Measurements from ENCODE around the gene DLX3.
A peak's percentile ranks its signal among the peaks of the same experiment; 100 is the strongest.

Gene DLX3

DNA sequence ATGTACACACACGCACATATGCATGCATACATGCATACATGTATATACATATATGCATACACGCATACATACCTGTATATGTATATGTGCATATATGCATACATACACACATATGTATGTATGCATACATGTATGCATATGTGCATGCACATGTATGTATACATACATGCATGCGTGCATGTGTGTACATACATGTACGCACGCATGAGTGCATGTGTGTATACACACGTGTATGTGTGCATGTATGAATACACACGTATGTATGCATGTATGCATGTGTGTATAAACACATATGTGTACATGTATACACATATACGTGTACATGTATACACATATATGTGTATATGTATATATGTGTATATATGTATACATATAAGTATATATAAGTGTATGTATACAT, 28.5 kb upstream of the DLX3 start:
- DNase-seq (ENCODE audit: low read depth): no peak

DNA sequence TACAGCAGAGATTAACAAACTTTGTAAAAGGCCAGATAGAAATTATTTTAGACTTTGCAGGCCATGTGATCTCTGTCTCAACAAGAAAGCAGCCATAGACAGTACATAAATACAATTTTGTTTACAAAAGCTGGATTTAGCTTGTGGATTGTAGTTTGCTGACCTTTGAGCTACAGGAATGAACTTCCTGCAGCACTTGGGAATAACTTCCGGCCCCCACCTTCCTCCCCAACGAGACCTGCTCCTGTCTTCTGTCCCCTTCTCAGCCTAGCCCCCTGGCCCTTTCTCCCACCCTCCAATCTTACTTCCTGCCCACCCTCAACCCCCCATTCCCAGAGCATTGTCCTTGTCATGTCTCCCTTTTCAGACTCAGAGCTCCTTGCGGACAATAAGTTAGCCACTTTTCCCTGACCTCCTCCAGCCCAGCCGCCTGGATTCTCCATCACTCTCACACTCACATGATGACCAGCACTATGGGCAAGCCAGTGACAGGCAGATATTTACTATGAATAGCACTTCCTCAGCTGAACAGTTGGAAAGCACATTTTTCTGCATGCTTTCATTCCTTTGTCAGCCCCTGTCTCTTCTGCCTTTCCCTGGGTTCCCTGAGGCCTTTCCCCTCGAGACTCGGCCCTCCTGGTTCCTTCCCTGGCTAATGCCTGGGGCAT, 27.6 kb upstream of the DLX3 start:
- no peak for DNase-seq (ENCODE audit: low read depth)

DNA sequence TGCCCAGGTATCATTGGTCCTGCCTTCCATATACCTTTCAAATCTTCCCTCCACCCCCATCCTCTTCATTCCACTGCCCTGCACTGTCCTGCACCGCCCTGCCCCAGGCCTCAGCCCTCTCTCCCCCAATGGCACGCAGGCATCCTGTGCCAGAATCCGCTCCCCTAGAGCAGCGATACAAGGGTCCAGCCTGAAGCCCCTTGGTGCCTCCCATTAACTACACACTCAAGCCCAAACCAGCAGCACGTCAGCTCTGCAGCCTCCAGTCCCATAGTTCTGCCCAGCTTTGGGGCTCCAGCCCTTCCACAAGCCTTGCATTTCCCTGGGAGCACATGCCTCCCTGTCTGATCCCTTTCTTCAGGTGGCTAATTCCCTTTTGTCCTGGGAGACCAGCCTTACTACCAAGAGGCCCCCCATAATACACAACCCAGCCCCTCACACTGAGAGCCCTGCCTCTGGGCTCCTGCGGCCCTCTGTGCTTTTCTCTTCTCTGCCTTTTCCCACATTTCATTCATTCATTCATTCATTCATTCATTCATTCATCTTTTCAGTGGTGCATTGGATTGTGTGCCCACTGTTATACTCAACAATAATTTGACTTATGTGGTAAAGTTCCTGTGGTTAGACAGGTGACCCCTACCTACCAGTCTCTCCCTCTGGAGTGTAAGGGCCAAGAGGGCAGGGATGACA, 26.8 kb upstream of the DLX3 start:
- no peak for DNase-seq (ENCODE audit: low read depth)

DNA sequence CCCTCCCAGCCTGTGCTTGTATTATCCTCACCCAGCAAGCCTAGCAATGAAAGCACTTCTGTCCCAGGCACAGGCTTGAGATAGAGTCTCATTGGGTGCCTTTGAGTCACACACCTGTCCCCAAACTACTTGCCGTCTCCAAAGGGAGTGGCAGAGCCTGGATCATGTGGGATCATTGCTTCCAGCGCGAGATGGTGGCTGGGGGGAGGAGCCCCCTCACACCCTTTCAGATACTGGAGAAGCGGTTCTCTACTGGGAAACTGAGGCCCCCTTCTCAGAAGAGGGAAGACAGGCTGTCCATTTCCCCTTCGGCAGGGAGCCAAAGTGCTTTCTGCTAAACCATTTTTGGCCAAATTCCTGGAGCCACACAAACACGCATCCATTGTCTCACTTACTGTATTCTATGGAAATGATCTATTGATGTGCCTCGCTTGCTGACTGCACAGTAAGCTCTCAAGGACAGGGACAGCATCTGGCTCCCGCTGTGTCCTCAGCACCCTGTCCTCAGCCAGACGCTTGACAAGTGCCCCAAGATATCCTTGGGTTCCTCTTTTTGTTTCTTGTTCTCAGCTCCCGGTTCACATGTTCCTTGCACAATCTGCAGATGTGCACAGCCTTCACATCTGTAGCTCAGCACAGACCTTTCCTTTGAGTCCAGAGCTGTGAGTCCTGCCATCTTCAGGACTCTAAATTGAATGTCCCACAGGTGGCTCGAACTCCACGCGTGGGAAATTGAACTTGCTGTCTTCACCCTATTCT, 26.0 kb upstream of the DLX3 start:
- DNase-seq (ENCODE audit: low read depth): no peak

DNA sequence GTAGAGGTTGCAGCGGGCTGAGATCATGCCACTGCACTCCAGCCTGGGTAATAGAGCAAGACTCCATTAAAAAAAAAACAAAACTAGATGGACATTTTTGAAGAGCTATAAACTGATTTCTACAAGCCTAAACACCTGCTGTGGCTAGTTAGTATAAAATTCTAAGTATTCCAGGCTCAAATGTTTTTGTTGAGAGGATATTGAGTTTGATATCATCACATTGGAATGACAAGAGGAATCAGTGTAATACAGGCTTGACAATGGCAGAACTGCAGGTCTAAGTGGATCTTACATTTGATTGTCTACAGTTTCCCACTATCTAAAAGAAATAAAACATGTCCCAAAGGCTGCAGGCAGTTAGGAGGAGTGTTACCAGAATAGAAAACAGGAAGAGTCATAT, 23.9 kb upstream of the DLX3 start:
- no peak for DNase-seq (ENCODE audit: low read depth)

DNA sequence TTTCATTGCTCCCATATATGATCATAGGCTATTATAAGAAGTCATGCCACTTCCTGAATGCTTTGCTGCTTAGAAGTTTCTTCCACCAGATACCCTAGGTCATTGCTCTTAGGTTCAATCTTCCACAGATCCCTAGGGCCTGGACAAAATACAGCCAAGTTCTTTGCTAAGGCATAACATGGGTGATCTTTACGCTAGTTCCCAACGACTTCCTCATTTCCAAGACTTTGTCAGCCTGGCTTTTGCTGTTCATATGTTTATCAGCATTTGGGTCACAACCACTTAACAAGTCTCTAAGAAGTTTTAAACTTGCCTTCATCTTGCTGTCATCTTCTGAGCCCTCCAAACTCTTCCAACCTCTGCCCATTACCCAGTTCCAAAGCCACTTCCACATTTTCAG, 20.1 kb upstream of the DLX3 start:
- DNase-seq (ENCODE audit: low read depth): no peak

DNA sequence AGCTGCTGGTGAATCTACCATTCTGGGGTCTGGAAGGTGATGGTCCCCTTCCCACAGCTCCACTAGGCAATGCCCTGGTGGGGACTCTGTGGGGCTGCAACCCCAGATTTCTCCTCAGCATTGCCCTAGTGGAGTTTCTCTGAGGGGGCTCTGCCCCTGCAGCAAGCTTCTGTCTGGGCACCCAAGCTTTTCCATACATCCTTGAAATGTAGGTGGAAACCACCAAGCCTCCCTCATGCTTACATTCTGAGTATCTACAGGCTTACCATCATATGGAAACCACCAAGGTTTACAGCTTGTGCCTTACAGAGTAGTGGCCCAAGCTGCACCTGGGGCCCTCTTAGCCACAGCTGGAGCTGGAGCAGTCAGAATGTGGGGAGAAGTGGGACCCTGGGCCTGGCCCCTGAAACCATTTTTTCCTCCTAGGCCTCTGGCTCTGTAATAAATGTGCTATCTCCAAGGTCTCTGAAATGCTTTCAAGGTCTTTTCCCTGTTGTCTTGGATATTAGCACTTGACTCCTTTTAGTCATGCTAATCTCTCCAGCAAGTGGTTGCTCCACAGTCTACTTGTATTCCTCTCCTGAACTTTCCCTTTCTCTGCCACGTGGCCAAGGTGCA, 19.6 kb upstream of the DLX3 start:
- DNase-seq (ENCODE audit: low read depth): no peak

DNA sequence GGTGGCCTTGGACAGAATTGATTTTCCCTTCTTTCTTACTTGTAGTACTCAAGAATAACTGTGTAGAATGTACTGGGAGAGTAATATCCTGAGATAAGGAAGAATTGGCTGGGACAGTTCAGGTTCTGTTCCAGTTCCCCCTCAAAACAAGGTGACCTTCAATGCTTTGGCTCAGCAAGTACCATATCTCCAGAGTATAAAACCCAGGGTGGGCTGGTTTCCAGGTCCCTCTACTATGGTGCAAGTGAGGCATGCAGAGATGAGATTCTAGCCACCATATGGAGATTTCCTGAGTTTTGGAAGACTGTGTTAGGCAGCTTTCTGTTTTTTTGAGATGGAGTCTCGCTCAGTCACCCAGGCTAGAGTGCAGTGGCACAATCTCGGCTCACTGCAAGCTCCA, 18.1 kb upstream of the DLX3 start:
- DNase-seq (ENCODE audit: low read depth): no peak

DNA sequence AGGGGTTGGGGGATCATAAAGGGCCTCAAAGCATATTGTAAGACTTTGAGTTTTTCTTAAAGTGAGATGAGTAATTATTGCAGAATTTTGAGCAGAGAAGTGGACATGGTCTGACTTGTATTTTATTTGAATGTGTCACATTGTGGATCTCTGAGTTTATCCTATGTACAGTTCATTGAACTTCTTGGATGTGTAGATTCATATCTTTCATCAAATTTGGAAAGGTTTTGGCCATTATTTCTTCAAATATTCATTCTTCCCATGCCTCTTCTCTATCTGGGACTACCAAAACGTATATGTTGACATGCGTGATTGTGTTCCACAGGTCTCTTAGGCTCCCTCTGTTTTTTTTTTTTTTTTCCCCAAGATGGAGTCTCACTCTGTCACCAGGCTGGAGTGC, 14.3 kb upstream of the DLX3 start:
- no peak for DNase-seq (ENCODE audit: low read depth)

DNA sequence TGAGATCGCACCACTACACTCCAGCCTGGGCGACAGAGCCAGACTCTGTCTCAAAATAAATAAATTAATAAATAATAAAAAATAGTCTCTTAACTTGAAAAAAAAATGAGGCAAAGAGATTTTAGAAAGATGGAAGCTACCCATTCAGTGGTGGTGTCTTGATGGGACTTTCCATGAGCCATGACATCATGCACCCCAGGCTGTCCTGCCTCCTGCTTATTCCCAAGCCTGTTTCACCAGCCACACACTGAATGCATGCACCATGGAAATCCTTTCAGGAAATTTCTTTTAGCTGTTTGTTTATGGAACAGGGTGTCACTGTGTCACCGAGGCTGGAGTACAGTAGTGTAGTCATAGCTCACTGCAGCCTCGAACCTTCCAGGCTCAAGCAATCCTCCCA, 8.9 kb upstream of the DLX3 start:
- DNase-seq (ENCODE audit: low read depth): no peak

DNA sequence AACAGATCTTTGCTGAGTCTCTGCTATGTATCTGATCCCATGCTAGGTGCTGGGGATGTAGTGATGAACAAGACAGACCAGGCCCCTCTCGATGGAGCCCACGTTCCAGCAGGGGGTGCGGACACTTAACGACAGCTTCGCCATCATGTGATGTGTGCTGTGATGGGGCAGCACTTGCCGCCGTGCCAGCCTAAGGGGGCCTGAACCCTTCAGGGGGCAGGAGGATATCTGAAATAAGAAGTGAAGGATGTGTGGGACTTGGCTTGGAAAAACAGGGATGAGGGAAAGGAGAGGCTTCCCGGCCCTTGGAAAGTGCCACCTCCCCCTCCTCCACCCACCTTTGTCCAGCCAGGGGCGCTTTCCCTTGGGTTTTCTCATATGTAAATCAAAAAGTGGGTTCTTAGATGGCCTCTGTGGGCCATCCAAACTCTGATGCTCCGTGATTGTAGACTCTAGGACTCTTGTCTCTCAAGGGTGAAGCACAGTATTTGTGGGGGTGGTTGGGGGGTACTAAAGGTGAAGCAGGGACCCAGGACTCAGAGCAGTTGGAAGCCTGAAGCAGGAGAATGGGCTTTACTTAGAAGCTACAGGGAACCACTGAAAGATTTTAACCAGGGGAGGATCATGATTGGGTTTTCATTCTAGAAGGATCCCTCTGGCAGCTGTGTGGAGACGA, 4.0 kb upstream of the DLX3 start:
- DNase-seq (ENCODE audit: low read depth): no peak

DNA sequence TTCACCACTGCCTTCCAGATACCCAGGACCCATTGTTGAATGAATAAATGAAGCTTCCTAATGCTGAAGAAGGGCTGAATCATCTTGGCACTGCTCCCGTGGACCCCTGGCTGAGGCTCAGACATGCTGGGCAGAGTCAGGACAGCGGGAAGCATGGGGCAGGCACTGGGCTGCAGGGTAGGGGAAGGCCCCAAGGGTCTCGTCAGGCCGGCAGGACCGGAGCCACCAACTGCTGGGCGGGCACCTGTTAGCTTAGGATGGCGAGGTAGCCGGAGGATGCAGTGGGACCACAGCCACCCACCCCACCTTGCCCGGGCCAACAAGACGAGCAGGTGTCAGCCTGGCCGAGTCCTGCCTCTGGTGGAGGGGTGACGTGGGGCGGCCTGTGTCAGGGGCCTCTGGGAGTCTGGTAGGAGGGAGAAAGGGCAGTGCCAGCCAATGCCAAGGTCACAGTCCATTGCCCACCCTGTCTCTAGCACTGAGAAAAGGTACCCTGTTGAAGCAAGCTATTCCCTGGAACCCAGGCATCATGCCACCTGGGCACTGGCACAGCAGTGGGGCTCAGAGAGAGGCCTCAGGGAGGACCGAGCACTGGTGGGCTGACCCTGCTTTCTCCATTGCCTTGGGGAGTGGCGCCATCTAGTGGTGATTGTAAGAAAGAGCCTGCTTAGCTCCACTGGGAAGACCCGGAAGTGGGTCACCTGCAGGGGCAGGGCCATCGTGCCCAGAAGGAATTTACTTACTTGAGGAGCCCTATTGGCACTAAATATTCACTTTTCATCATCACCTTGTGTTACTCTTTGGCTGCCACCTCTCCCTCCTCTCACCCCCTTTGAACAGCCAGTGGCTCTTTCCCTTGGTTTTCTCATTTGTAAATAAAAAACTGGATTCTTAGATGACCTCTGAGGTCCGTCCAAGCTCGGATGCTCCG, 3.0 kb upstream of the DLX3 start:
- DNase-seq (ENCODE audit: low read depth): peak; percentile 74

DNA sequence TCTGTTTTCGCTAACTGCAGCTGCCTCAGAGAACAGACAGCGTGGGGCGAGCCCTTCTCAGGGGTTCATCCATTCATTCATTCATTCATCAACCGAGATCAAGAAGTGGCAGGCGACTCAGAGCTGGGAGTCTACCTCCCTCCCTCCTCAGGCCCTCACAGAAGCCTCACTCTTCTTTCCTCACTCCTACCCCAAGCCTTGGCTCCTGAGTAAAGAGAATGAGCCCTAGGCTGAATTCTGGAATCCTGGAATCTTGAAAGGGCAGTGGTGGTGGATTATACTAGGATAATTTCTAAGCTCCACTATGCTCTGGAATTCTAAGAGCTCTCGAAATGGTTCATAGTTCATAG, 2.3 kb upstream of the DLX3 start:
- DNase-seq (ENCODE audit: low read depth): no peak

DNA sequence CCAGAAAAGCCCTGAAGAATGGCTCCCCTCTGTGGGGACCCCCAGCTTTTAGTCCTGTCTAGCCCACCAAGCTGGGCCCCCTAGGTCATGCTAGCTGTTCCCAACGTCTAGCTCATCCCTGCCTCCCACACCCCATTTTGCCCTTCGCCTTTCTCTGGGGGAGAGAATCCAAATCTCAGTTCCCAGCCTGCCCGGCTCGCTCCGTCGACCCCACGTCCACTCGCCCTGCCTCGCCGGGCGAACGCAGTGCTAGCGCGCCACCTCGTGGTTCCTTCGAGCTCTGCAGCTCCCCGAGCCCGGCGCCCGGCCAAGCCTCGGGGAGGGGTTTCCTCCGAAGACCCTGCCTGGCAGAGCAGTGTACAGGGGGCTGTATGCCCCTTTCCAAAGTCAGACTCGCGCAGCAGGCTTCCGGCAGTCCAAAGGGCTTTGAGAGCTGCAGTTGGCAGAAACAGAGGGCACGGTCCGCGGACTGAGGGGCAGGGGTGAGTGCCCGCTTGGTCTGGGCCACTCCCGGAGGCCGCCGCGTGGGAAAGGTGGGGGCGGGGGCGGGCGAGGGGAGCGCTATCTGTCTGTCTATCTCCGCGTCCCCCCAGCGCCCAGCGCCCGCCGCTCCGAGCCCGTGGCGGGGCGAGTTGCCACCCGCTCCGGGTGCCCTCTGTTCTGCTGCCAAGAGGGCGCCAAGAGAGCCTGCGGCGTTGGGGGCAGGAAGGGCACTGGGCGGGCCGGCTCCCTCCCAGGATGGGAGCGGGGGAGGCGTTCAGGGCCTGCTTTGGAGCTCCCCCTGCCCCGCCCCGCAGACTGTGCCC, 1.7 kb upstream of the DLX3 start:
- DNase-seq (ENCODE audit: low read depth): peak; percentile 59

DNA sequence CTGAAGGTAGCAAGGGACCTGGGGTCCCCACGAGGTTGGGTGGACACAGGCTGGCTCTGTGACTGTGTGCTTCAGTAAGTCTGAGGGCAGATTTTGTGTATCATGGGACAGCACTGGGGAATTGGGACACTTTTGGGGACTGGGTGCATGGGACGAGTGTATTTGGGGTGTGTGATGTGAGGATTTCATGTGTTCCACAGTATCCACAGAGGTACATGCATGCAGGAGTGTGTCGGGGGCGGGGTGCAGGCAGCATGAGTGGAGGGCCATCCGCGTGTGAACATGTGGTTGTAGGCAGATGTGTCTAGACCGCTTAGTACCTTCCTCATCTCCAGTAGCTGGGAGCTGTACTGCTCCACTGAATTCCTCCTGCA, 1.1 kb upstream of the DLX3 start:
- no peak for DNase-seq (ENCODE audit: low read depth)

DNA sequence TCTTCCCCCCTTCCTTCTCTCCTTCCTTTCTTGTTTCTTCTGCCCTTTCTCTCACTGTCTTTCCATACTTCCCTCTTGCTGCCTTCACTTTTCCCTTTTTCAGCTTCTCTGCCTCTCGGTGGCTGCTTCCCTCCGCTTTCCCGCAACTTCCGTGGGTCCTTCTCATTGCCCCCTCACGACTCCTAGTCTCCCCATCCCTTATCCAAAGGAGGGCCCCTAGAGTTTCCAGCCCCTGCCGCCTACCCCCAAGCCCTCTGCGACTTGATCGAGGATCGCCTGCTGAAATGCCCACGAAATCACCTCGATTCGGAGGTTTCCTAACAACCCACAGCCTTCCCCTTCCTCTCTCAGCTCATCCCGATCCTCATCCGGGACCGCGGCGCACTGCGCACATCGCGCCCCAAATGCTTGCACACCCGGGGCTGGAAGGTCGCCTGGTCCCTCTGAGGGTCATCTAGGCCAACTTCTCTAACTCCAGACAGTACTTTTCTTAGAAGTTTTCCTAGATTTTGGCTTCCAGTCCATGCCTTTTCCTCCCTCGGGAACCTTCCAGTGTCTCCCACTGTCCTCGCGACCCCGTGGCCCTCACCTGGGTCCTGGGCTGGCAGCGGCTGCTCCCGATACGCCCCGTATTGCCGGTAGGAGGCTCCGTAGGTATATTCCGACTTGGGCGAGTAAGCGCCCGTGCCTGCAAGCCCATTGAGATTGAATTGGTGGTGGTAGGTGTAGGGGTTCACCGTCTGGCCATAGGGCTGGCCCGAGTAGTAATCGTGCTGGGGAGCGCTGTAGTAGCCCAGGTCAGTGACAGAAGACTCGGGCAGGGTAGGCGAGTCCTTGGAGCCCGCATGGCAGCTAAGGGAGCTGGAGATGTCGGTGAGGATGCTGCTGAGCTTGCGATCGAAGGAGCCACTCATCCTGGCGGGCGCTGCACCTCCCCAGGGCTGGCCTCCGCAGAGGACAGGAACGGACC, 654 bp downstream of the DLX3 start:
- no peak for DNase-seq (ENCODE audit: low read depth)

DNA sequence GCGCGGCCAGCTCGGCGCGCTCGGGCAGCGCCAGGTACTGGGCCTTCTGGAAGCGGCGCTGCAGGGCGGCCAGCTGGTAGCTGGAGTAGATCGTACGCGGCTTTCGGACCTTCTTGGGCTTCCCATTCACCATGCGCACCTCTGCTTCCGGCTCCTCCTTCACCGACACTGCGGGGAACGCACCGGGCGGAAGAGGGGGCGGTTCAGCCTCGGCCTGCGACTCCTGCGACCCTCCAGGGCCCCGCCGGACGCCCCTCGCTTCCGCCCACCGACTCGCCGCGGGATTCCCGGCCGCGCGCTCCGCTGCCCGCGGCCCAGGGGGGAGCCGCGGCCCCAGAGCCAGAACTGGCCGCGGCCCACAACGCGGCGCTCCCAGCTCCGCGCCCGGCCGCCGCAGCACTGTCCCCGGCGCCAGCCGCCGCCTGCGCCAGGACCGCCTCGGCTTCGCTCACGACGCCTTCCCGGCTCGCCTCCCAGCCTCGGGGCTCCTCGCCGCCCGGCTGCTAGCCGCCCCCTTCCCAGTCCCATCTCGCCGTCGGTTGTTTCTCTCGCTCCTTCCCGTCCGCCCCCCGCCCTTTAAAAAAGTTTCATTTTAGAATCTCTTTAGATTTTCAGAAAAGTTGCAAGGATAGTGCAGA, 1.5 kb downstream of the DLX3 start:
- DNase-seq (ENCODE audit: low read depth): no peak

DNA sequence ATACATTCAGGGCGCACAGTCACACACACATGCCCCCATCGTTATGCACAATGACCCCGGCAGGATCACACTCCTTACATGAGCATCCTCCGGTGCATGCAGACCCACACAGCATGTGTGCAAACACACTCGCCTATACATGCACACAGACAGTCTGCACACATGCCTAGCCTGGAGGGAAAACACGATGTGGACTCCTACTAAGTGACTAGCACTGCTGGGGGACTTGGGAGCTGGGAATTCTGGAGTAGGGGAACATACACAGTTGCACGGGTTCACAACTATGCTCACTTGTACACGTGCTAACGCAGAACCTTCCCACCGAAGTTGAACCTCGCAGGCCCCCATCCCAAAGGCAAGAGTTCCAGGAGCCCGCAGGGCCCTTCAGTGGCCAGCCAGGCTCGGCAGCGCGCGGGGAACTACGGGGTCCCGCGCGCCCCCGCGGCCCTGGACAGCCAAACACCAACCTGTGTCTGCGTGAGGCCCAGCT, 2.0 kb downstream of the DLX3 start:
- DNase-seq (ENCODE audit: low read depth): no peak

Data from activated T-helper 9 cell treated with anti-CD3 and anti-CD28 coated beads, Interleukin-2, amount 50 U/mL, for 16 hours (primary cell).